Cerebellar nuclear complex (tissue), 1 donor: ENCODE results near the gene ENDOV.

Experiments
- DNase-seq, 2 experiments: peaks; one replicate each; lab custom pipeline; 2025; lab: John Stamatoyannopoulos, UW

The ENDOV gene

GRCh38 chr17:80414803-80415625 lies at the start of gene ENDOV:
ENDOV (plus strand) TSS chr17:80415167; CDS start chr17:80415195, 28 bp downstream.
- DNase-seq = peak; percentile 49 to 59

DNA sequence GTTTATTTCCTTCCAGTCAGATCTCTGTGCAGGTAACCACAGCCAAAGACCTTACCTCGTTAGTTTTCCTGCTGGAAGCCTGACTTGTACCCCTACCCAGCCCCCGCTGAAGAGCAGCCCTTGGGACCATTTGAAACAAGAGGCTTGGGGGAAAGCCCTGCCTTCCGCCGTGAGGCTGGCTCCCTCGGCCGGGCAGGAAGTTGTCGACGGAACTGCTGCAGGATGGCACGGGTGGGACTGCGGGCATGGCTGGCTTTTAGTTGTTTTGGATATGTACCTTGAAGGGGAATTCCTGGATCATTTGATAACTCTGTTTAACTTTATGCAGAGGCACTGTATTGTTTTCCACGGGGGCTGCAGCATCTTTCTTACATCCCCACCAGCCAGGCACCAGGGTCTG lies 49.0 kb upstream of the ENDOV start:
- DNase-seq = no peak

DNA sequence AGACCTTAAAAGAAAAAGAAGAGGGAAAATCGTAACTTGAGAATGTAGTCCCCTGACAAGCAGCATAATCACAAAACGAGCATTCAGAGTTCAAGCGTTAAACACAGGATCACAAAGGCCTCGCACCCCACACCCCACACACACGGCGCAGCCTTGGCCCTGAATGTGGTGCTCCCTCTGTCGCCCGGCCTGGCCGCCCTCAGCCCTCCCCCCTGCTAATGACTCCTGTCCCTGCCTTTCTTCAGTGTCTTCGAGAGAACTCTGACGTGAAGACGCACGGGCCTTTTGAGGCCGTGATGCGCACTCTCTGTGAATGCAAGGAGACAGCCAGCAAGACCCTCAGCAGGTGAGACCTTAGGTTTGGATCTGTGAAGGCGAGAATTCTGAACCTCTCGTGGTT lies 47.5 kb upstream of the ENDOV start:
- DNase-seq = no peak

GRCh38 chr17:80371196-80371595 lies 43.8 kb upstream of the ENDOV start:
- no peak for DNase-seq

DNA sequence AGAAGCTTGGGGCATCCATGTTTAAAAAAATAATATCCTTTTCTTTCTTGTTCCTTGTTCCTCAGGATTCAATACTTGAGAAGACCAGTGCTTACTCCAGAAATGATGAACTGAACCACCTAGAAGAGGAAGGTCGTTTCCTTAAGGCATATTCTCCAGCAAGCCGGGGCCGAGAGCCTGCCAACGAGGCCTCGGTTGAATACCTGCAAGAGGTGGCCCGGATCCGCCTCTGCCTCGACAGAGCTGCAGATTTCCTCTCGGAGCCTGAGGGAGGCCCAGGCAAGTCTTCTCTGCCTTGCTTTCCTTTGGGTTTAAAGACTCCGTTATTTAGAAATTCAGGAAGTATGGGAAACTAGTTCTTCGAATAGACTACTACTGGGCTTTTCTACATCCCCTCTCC lies 42.5 kb upstream of the ENDOV start:
- DNase-seq = no peak

DNA sequence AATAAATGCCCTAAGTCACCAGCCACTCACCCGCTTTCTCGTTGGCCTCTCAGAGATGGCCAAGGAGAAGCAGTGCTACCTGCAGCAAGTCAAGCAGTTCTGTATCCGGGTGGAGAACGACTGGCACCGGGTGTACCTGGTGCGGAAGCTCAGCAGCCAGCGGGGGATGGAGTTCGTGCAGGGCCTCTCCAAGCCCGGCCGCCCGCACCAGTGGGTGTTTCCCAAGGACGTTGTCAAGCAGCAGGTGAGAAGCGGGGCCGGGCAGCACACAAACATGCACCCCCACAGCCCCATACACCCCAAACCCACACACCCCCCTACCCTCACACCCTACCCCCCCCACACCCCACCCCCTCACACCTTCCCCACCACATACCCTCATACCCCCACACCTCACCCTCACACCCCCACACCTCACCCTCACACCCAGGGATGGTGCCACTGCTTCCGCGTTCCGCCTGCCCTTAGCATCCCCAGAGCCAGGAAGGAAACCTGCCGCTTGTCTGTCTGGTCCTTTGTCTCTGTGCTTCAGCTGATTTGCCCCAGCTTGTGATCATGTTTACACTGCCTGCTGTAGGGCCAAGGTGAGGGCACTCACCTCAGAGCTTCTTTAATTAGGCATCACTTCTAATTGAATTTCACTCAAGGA lies 41.9 kb upstream of the ENDOV start:
- DNase-seq = no peak

GRCh38 chr17:80374039-80374731 lies 40.8 kb upstream of the ENDOV start:
- DNase-seq = no peak

GRCh38 chr17:80374732-80375585 lies 40.0 kb upstream of the ENDOV start:
- DNase-seq = no peak

- no peak for DNase-seq
Measured at GRCh38 chr17:80376531-80376930, 38.4 kb upstream of the ENDOV start.

DNA sequence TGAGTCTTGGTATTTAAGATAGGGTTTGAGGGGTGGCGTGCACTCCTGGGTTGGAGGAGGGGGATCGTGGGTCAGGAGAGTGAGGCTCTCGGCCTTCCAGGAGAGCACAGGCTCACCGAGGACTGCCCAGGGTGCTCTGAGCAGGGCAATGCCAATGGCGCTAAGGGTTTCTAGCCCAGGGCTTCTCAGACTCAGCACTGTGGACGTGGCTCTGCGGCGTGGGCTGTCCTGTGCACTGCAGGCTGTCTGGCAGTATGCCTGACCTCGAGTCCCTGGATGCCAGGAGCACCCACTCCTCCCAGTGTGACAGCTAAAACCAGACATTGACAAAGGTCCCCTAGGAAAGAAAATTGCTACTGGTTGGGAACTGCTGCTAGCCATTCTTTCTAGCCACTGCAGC lies 37.2 kb upstream of the ENDOV start:
- DNase-seq = no peak

DNA sequence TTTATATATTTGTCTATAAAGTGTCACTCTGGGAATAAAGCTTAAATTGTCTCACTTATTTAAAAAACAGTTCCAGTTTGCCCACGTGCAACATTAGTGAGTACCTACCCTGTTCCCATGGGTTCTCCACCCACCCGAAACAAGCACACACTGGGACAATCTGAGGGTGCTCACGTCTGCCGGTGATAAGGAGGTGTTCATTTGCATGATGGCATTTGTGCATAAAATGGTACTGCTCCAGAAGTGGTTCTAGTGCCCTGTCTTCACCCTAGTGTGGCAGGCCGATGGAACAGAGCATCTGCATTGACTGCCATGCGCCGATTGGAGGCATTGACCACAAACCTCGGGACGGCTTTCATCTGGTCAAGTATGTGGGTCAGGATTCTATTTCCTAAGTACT lies 35.6 kb upstream of the ENDOV start:
- DNase-seq = no peak

GRCh38 chr17:80380068-80380467 lies 34.9 kb upstream of the ENDOV start:
- no peak for DNase-seq

DNA sequence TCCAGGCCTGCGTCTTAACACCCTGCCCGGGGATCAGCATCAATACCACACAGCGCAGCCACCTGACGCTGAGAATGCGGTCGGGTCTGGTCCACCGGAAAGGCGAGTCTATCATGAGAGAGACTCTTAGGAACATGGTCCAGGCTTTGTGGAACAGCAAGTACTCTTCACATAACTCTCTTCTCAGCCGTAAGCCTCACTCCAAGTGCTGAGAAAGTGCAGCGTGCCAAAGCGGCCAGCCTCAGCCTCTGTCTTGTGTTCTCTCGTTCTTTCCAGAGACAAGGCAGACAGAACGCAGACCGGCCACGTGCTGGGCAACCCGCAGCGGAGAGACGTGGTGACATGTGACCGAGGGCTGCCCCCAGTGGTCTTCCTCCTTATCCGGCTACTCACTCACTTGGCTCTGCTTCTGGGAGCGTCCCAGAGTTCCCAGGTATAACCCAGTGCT lies 34.4 kb upstream of the ENDOV start:
- DNase-seq = no peak

GRCh38 chr17:80381416-80381923 lies 33.5 kb upstream of the ENDOV start:
- no peak for DNase-seq

DNA sequence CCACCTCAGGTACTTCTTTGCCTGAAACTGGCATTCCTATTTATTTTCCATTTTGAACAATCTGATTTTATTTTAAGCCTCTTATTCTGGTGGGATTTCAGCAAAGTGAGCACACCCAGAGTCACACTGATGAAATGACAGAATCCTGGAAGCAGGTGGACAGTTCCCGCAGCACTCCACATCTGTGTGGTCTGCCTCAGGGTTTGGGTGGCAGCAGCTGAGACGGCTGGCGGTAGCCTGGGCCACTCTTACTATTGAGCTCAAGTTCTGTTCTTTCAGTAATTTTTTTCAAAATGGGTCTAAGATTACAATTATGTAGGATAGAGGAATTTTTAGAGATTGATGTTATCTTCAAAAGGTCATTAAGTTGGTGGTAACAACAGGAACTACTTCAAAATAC lies 32.5 kb upstream of the ENDOV start:
- DNase-seq = no peak

GRCh38 chr17:80382956-80383355 lies 32.0 kb upstream of the ENDOV start:
- no peak for DNase-seq

- no peak for DNase-seq
Measured at GRCh38 chr17:80384078-80384960, 30.6 kb upstream of the ENDOV start.

- no peak for DNase-seq
Measured at GRCh38 chr17:80385046-80385445, 29.9 kb upstream of the ENDOV start.

DNA sequence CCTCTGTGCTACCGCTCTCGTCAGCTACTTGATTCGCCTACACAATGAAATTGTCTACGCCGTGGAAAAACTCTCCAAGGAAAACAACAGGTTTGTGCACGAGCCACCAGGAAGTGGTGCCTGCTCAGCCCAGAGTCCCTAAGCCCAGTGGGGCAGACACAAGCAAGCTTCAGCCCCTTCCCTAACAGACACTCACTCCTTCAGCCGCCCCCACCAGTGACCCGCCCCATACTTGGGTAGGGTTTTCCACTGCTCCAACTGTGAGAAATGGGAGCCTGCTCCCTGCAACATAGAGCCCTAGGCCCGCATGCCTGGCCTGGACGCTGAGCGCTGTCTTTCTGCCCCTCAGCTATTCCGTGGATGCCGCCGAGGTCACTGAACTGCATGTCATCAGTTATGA lies 28.6 kb upstream of the ENDOV start:
- no peak for DNase-seq

GRCh38 chr17:80387071-80387470 lies 27.9 kb upstream of the ENDOV start:
- DNase-seq = no peak

DNA sequence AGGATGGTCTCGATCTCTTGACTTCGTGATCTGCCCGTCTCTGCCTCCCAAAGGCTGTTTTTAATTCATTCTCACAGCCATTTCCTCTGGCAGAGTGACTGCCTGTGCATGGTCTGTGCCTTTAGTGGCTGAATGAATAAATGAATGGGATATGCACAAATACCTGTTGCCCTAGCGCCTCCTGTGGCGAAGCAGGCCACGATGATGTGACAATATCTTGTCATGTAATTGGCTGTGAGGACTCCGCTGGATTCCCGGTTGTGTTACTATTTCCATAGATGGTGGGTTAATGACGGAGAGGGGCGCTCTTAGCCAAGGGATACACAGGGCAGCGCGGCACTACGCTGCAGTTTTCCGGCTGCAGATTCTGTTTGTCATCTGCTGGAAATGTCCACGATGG lies 26.8 kb upstream of the ENDOV start:
- DNase-seq = no peak
